Esophagus muscularis mucosa (tissue), 4 donors: ENCODE data around the gene PIK3R3. TPM values are rescaled to one million over a fixed set of nuclear protein-coding genes. Genes with fewer than 3 reads are reported as not detected.
"Not testable (repeated sequence)": the region's sequence is repeated elsewhere in the genome, so short reads cannot be mapped to it uniquely, and the experiment has no call there.

Source experiments
- DNase-seq: peaks from one replicate; pipeline ENCODE4 v3.0.0-alpha.2; 2017; ENCODE audit errors: extremely low spot score
- H3K27ac ChIP-seq, 4 donors: fragments of 200-600 bp; sonication (generic); replicated peaks in 1 of 4; 1 replicate in 3 of 4; 2 replicates in 1 of 4; pipeline ENCODE4 v1.5.1; 2016 to 2019; ENCODE audit warnings: mild to moderate bottlenecking in 1 of 4
- H3K27me3 ChIP-seq, 4 donors: fragments of 200-600 bp; sonication (generic); one replicate each; pipeline versions ENCODE4 v1.5.1 to v1.6.0; 2016 to 2019
- H3K36me3 ChIP-seq, 4 donors: fragments of 200-600 bp; sonication (generic); one replicate each; pipeline ENCODE4 v1.5.1; 2016 to 2019
- H3K4me1 ChIP-seq, 4 donors: fragments of 200-600 bp; sonication (generic); one replicate each; pipeline ENCODE4 v1.5.1; 2016 to 2019
- H3K4me3 ChIP-seq, 4 donors: fragments of 200-600 bp; sonication (generic); 1 replicate in 2 of 4; 2 replicates in 2 of 4; pipeline ENCODE4 v1.5.1; 2016 to 2019; ENCODE audit warnings: mild to moderate bottlenecking in 4 of 4, moderate library complexity in 1 of 4
- H3K9me3 ChIP-seq, 4 donors: fragments of 200-600 bp; sonication (generic); 1 replicate in 3 of 4; 2 replicates in 1 of 4; pipeline ENCODE4 v1.5.1; 2016 to 2019
- EP300 ChIP-seq: sonication (generic); formaldehyde crosslinking; IDR thresholded peaks from one replicate; pipeline ENCODE4 v1.6.1; 2017; ENCODE audit warnings: antibody characterized with exemption
- POLR2A ChIP-seq: fragments of 450-650 bp; IDR thresholded peaks from one replicate; pipeline ENCODE4 v1.6.1; 2017; ENCODE audit warnings: antibody characterized with exemption, moderate library complexity, mild to moderate bottlenecking, low read depth
- POLR2AphosphoS5 ChIP-seq, 2 donors: sonication (generic); formaldehyde crosslinking; IDR thresholded peaks; one replicate each; pipeline ENCODE4 v1.6.1; 2017; ENCODE audit warnings: antibody characterized with exemption in 2 of 2
- WGBS: methylation state at CpG from one replicate; pipeline ENCODE4 v1.1.5; 2018; 5-methylcytosine and 5-hydroxymethylcytosine counted together
- intact Hi-C: fragments of 100-400 bp; cut with DNase I; formaldehyde crosslinking; loops from one replicate; pipeline ENCODE4 v1.15.1; 2023
- total RNA-seq, 4 donors: library from RNA; depleted of rRNA; stranded (reverse); fragments of >200 nt; gene quantifications; one replicate each; pipeline versions ENCODE4 v1.1.0 to v1.2.1, GENCODE V29; 2016
- TF ChIP-seq, protein P1 (sequence below), 3 experiments: fragments of 200-600 bp in 2 of 3; fragments of 450-650 bp in 1 of 3; sonication (generic) in 2 of 3; IDR thresholded peaks; one replicate each; pipeline ENCODE4 v1.5.1; 2017 to 2019; ENCODE audit warnings: antibody characterized with exemption in 3 of 3, mild to moderate bottlenecking in 2 of 3, moderate library complexity in 1 of 3

The PIK3R3 gene
- total RNA-seq, 4 donors from 2014 or later: 13.7 to 34.3 (median 21.4) TPM

DNA sequence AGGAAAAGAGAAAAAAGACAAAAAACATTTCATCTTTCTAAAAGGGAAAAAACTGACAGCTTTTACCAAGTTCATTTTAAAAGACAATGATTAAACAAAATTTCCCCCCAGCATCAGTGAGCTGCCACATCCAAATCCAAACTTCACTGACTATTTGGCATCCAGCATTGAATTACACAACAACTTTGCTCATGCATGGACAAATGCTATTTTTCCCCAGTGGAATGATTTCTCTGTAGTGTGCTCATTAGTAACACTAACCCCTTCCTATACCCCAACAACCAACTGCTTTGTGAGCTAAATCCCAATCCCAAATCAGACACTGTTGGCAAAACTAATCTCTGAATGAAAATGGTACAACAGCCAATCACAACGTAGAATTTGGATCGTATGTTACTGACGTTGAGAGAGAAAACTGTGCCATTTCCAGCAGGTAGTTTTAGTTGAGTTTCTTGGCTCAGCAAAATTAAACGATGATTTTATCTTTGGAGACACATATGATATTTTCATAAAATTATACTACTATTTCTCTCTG lies 37.9 kb downstream of the PIK3R3 start:
- no peak for DNase-seq
- peaks cover 0 to 4% (median 0%) of the 10 kb centered on the region in 4 donors for H3K9me3 ChIP-seq
- no peaks in the 10 kb centered on the region for H3K27me3 ChIP-seq
- intact Hi-C loops: no loop called here
- H3K27ac ChIP-seq: no peak overlapping the region
- 77% methylated on average over 4 of the region's 4 CpGs for WGBS
- H3K4me3 ChIP-seq: no peak overlapping the region
- peaks cover 0 to 3% (median 0%) of the 10 kb centered on the region in 4 donors for H3K4me1 ChIP-seq
- peaks cover 0 to 8% (median 0%) of the 10 kb centered on the region in 4 donors for H3K36me3 ChIP-seq
- no peak for TF ChIP-seq POLR2A

DNA sequence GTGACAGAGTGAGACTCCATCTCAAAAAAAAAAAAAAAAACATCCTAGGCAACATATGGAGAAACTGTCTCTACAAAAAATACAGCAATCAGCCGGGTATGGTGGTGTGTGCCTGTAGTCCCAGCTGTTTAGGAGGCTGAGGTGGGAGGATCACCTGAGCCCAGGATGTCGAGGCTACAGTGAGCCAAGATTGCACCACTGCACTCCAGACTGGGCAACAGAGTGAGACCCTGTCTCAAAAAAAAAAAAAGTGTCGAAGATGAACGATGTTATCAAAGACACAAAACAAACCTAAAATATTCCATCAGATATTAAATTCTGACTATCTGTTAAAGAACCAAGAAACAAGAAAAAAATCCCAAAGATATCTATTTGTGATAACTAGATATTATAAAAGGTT lies 38.6 kb downstream of the PIK3R3 start:
- intact Hi-C loops, H3K4me1 ChIP-seq, H3K9me3 ChIP-seq, DNase-seq, H3K36me3 ChIP-seq, H3K27me3 ChIP-seq, H3K27ac ChIP-seq, H3K4me3 ChIP-seq: not testable (repeated sequence)
- WGBS: 94% methylated on average over 4 of the region's 4 CpGs

DNA sequence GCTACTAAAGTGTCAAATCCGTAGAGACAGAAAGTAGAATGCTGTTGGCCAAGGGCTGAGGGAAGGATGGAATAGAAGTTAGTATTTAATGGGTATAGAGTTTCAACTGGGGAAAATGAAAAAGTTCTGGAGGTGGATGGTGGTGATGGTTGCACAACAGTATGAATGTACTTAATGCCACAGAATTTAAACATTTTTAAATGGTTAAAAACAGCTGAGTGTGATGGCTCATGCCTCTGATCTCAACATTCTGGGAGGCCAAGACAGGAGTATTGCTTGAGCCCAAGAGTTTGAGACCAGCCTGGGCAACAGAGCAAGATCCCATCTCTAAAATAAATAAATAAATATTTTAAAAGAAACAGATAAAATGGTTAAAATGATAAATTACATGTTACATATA lies 44.5 kb downstream of the PIK3R3 start:
- H3K36me3 ChIP-seq: peaks cover 0 to 6% (median 0%) of the 10 kb centered on the region in 4 donors

DNA sequence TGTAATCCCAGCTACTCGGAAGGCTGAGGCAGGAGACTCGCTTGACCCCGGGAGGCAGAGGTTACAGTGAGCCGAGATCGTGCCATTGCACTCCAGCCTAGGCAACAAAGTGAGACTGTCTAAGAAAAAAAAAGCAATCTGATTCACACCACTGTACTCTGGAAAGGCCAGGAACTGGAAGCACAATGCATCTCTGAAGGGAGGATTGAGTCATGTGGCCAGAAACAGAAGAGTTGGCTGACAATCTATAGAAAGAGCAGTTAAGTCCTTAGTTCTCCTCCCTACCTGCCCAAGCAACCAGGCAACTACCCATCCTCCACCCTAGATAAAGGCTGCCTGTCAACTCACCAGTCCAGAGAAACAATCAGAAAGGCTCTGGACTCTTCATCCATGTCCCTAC lies 45.9 kb downstream of the PIK3R3 start:
- WGBS: 92% methylated on average over 5 of the region's 5 CpGs
- no peak overlapping the region for H3K27ac ChIP-seq
- no peak overlapping the region for H3K4me3 ChIP-seq
- TF ChIP-seq EP300: no peak
- no peak for TF ChIP-seq POLR2A
- no peak for TF ChIP-seq POLR2AphosphoS5 (IDR thresholded peaks at IDR 0.05)
- no peaks in the 10 kb centered on the region for H3K27me3 ChIP-seq
- H3K4me1 ChIP-seq: peaks cover 0 to 5% (median 2%) of the 10 kb centered on the region in 4 donors
- peaks cover 0 to 6% (median 0%) of the 10 kb centered on the region in 4 donors for H3K36me3 ChIP-seq
- no peaks in the 10 kb centered on the region for H3K9me3 ChIP-seq
- intact Hi-C loops: no loop called here
- DNase-seq: no peak

More for the DNA sequence above, 44.5 kb downstream of the PIK3R3 start:
- Histone ChIP-seq H3K4me3 (no peak overlapping the region), H3K9me3 (no peaks in the 10 kb centered on the region), H3K27ac (no peak overlapping the region), H3K4me1 (peaks cover 0 to 5% (median 2%) of the 10 kb centered on the region in 4 donors), H3K27me3 (no peaks in the 10 kb centered on the region)
- intact Hi-C loops: no loop called here
- no peak for DNase-seq
- WGBS: 97% methylated on average over 1 of the region's 1 CpG
- no peak for TF ChIP-seq POLR2A
- no peak for TF ChIP-seq EP300
- no peak for TF ChIP-seq POLR2AphosphoS5 (IDR thresholded peaks at IDR 0.05)
- TF ChIP-seq, protein P1, sequence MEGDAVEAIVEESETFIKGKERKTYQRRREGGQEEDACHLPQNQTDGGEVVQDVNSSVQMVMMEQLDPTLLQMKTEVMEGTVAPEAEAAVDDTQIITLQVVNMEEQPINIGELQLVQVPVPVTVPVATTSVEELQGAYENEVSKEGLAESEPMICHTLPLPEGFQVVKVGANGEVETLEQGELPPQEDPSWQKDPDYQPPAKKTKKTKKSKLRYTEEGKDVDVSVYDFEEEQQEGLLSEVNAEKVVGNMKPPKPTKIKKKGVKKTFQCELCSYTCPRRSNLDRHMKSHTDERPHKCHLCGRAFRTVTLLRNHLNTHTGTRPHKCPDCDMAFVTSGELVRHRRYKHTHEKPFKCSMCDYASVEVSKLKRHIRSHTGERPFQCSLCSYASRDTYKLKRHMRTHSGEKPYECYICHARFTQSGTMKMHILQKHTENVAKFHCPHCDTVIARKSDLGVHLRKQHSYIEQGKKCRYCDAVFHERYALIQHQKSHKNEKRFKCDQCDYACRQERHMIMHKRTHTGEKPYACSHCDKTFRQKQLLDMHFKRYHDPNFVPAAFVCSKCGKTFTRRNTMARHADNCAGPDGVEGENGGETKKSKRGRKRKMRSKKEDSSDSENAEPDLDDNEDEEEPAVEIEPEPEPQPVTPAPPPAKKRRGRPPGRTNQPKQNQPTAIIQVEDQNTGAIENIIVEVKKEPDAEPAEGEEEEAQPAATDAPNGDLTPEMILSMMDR (IDR thresholded peaks at IDR 0.05): no peak

DNA sequence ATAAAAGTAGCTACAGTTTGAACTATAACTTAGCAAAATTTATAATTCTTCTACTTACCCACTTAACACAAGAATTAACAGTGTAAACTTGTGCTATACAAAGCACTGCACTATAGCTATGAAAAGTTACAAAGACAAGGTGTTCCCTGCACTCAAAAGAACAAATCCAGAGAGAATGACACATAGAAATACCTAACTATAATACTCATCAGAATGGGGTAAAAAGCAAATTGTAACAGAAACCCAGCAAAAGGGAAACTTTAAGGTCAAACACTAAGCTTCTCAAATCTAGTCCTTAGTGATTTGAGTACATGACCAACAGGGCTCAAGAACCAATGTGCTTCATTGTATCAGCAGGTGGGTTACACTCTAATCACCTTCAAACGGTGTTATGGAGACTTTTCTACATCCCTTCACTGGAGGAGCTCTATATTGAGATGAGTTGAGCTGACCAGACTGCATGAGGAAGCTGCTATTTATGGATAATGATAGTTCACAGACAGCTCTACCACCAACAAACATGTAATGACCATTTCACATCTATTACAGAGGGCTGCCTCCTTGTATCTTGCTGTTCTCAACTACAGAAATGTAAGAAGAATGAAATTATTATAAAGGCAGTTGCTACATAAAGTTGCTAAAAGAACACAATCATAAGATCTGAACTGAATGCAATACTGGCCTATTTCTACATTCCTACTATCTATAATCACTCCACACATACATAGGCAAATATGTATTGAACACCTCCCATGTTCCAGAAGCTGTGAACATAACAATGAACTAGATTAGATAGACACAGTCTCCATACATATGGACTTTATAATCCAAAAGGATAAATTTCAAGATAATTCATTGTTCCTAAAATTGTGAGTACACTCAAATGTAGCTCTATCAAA lies 47.6 kb downstream of the PIK3R3 start:
- Histone ChIP-seq H3K4me3 (no peak overlapping the region), H3K9me3 (no peaks in the 10 kb centered on the region), H3K27ac (no peak overlapping the region), H3K36me3 (peaks cover 0 to 10% (median 0%) of the 10 kb centered on the region in 4 donors), H3K27me3 (no peaks in the 10 kb centered on the region), H3K4me1 (peaks cover 0 to 7% (median 4%) of the 10 kb centered on the region in 4 donors)
- intact Hi-C loops: no loop called here
- DNase-seq: no peak
- 80% methylated on average over 1 of the region's 1 CpG for WGBS
- TF ChIP-seq, protein P1 (IDR thresholded peaks at IDR 0.05): no peak
- no peak for TF ChIP-seq EP300
- no peak for TF ChIP-seq POLR2AphosphoS5 (IDR thresholded peaks at IDR 0.05)
- no peak for TF ChIP-seq POLR2A

DNA sequence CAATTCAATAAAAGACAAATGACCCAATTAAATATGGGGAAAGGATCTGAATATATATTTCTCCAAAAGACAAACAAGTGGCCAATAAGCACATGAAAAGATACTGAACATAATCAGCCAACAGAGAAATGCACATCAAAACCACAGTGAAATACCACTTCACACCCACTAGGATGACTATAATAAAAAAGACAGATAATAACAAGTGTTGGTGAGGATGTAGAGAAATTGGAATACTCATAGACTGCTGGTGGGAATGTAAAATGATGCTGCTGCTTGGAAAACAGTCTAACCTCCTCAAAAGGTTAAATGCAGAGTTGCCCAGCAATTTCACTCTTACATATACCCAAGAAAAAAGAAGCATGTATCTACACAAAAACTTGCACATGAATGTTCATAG lies 48.9 kb downstream of the PIK3R3 start:
- no peak overlapping the region for H3K27ac ChIP-seq
- H3K4me3 ChIP-seq: no peak overlapping the region
- H3K36me3 ChIP-seq: peaks cover 0 to 20% (median 0%) of the 10 kb centered on the region in 4 donors
- H3K27me3 ChIP-seq: no peaks in the 10 kb centered on the region
- no peak for DNase-seq
- intact Hi-C loops: no loop called here
- H3K4me1 ChIP-seq: peaks cover 0 to 7% (median 4%) of the 10 kb centered on the region in 4 donors
- no peaks in the 10 kb centered on the region for H3K9me3 ChIP-seq
- TF ChIP-seq, protein P1 (IDR thresholded peaks at IDR 0.05): no peak
- TF ChIP-seq POLR2AphosphoS5 (IDR thresholded peaks at IDR 0.05): no peak
- TF ChIP-seq EP300: no peak
- no peak for TF ChIP-seq POLR2A
